RPMI8226 (cell line): Measurements from ENCODE around the gene FADS6.

Experiments used
- DNase-seq: peaks from one replicate; pipeline ENCODE4 v3.0.0-alpha.2; 2015

Gene FADS6

DNA sequence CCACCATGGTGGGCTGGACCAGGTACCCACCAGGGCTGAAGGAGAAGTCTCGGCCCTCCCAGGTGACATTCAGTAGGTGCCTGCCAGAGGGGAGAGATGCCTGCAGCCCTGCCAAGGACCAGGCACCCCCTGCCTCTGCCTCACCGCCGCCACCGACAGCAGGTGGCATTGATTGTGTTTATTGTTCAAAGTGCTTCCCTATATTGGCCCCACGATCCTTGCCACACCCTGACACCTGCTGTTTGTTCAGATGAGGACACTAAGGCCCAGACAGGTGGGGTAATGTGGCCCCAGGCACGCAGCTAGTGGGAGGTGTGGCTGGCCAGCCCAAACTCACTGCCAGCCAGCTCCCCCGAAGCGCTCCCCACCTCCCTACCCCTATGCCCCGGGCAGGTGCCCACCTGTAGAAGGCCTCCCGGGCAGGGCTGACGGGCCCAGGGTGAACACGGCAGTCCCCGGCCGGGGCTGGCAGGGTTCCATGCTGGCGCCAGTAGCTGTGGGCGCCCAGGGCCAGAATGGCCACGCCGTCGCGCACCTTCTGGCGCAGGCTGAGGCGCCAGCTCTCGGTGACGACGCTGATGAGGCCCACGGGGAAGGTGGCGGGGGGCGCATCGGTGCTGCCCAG lies 41.7 kb downstream of the FADS6 start:
- DNase-seq, result peak; percentile 45

DNA sequence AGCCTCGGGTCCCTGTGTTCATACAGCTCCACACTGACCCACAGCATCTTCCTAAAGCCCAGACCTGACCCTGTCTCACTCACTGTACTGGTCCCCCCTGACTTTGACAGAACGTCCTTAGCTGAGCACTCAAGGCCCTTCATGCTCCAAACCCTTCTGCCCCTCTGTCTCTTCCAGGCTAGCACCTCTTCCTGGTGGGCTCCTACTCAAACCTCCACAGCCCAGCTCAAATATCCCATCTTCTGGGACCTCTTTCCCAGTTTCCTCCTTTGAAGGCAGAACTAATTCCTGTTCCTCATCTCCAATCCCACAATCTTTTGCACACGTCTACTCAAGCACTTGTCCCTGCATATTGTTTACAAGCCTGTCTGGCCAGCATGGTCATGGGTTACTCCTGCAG lies 42.5 kb downstream of the FADS6 start:
- DNase-seq, result no peak

DNA sequence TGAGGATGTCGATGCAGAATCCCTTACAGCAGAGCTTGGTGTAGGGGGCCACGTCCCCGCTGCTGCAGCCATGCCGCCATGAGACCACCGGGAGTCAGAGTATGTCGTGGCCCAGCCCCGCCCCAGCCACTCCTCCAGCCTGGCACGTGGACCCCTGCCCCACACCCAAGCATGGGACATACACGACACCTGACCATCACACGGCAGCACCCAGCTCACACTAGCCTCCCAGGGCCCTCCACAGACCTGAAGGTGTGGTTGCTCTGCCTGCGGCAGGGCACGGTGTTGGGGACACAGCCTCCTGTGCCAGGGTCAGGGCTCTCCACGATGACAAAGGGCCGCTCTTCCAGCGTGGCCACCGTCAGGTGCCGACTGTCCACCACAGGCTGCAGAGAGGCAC lies 43.1 kb downstream of the FADS6 start:
- no peak for DNase-seq

DNA sequence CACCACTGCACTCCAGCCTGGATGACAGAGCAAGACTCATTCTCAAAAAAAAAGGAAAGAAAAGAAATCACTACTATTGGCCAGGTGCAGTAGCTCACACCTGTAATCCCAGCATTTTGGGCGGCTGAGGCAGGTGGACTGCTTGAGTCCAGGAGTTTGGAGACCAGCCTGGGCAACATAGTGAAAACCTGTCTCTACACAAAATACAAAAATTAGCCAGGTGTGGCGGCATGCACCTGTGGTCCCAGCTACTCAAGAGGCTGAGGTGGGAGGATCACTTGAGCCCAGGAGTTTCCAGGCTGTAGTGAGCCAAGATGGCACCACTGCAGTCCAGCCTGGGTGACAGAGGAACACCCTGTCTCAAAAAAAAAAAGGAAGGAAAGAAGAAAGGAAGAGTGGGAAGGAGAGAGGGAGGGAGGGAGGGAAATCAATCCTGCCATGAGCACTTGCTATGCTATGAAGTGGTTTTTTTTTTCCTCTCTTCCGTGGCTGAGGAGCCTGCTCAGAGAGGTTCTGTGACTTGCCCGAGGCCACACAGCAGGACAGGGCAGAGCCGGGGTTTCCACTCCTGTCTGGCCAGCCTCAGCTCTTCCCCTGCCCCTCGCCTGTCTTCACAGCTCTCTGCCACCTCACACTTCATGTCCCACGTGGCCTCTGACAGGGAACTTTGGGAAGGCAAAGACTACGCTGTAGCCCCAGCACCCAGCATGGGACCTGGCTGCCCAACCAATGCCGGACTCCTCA lies 44.6 kb downstream of the FADS6 start:
- no peak for DNase-seq

DNA sequence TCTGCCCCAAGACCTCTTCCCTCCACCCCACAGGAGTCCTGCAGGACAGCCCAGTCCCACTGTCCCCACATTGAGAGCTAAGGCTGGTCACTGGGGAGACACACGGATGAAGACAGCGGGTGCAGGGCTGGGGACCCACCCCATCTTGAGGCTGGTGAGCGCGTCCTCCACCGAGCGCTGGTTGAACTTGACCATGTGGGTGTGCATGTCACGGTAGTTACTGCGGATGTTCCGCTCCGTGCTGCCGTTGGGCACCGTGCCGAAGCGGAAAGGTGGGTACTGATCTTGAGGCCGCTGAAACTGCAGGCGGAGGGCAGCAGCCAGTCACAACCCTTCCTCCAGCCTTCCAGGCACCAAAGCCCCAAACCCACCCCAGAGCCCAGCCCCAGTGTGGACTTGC lies 46.8 kb downstream of the FADS6 start:
- DNase-seq, result no peak

DNA sequence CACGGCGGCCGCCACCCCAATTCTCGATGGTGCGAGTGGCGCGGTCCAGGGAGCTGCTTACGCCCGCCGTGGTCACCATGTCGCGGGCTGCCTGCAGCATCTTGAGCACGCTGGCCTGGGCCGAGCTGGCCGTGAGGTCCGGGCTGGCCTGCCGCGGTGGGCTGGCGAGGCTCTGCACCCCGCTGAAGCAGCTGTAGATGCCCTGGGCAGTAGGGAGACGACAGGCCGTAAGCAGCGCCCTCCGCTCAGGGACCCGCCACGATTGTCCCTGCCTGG lies 50.1 kb downstream of the FADS6 start:
- no peak for DNase-seq

DNA sequence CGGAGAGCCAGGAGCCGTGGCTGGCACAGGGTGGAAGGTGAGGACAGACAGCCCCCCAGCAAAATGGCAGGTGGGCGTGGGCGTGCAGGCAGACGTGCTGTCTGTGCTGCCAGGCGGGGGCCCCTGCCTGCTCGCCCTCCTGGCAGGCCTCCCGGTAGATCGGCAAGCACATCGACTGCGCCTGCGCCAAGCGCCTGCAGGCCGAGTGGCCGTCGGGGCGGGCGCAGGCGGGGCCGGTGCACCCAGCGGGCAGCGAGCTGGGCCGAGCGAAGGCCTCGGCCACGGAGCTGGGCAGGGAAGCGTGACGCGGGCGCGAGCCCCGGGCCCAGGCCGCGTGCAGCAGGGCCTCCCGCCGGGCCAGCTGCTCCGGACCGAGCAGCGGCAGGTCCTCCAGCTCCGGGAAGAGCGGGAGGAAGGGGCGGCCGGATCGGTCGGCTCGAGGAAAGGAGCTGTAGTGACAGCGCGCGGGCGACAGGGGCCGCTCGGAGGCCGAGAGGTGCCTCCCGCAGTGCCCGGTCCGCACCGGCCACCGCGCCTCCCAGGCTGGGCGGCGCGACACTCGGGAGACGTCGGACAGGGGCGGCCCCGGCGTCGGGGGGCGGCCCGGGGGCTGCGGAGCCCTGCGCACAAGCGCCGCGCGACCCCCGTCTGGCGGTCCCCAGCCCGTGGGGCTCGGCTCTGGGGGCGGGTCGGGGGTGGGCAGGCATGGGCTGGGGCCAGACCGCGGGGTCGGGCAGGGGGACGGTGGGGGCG lies 50.7 kb downstream of the FADS6 start:
- no peak for DNase-seq

DNA sequence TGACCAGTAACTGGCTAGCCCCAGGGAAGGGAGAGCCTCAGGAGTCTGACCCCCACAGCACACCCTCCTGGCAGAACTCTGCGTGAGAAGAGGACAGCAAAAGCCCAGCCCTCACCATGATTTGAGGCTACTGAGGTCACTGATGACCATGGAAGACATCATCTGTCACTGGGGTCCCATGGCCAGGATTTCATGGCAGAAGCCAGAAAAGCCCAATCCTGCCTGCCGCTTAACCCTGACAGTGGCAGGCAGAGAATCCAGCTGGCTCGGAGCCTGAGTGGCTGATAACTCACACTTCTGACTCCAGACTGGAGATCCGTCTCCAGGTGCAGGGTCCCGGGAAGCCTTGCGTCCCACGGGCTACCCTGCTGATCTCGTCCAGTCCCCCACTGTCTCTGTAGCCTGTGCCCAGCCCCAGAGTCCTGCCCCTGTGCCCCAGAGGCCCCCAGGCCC lies 51.3 kb downstream of the FADS6 start:
- no peak for DNase-seq

DNA sequence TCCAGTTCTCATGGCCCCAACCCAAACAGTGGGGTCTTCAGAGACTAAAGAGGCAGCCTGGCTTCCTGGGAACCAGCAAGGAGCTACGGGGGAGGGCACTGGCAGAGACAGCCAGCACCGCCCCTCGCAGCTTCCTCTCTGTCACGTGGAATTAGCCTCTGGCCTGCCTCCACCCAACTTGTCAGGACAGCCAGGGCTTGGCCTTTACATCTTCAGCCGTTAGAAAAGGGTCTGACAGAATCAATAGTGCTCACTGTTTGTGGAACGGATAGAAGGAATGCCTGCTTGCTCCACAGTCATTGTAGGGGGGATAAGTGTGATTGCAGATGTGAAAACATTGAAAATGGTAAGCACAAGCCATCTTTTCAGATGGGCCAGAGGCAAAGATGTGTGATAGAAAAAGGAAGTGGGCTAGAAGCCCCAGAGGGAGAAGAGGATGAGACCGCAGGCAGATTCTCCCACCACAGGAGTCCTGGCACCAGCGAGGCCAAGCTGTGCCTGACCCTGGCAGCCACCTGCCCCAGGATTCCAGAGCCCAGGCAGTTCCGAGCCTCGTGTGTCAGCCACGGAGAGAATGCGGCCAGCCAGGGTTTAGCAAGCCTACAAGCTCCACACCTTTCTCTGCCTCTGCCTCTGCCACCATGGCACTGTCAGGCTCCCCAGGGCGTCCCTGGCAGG lies 52.3 kb downstream of the FADS6 start:
- DNase-seq, result no peak

DNA sequence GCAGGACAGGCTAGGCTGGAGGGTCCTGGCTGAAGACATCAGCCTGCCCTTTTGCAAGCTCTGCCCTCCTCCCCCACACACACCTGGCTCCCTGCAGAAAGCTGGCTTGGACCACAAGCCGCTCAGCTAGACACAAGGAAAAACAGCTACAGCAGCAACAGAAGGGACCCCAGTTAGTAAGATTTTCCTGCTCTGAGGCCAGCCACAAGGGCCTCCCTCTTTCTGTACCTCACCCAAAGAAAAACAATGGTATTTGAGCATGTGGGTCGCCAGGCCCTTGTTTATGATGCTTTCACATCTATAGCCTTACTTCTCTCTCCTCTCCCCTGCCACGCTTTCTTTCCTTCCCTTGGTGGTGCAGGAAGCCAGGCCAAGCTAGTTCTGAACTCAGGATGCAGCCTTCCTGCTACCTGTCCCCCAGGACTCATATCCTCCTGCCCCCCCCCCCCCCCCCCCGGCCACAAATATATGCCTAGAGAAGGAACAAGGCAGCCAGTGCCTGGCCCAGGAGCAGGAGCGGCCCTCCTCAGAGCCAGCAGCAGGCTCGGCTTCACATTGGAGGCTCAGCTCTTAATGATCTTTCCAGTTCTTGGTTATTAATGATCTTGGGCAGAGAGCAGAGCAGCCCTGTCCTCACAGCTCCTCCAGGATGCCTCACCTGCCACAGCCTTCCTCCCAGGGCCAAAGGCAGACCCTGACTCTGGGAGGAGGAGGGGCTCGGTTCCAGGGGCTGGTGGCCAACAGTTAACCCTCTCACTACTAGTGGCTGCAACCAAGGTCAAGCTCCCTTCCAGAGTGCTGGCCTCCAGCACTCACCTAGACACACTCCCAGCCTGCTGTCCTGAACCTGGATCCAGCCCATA lies 53.2 kb downstream of the FADS6 start:
- no peak for DNase-seq

DNA sequence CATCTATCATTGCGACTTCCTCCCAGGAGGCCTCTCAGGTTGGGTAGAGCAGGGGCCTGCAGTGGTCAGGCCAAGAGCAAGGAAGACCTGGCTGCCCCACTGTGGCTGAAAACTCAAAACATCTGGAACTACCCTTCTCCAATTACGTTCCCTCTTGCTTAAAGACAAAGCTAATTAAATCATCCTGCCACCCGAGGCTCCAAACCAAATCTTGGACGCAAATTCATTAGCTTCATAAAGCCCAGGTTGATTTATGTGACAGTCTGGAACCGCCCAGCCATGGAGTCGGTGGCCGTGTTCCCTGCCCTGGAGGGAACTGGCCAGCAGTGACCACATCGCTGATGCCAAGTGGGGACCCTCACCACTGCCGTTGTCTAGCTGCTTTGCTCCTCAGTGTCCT lies 55.2 kb downstream of the FADS6 start:
- DNase-seq, result no peak

DNA sequence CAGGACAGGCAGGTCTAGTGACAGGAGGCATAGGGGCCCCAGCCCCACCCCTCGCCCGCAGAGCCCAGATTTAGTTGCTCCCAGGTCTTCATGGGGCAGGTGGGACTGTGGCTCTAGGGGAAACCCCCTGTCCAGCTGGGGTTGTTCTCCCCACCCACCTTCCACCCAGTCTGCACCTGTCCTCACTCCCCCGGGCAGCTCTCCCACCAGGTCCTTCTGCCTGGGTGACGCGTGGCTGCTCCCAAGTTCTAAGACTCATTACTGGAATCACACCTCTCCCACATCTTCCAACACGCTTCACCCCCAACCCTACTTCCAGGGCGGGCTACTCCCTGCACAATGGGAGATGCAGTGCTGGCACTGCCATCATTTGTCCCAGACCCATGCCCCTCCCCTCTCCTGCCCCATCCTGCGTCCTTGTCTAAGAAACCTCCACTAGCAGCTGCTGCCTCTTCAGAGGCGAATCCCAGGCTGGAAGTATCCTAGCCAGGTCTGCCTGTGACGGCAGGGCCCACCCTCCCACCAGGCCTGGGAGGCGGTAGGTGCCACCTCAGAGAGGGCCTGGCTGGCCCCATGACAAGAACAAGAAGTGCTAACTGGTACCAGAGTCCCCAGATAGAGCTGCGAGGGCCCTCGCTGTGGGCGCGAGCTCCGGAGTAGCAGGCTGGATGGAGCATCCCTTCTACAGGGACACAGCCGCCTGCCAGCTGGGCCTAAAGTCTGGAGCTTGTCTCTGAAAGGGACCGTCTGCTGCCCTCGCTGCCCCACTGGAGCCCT lies 56.6 kb downstream of the FADS6 start:
- DNase-seq, result no peak

DNA sequence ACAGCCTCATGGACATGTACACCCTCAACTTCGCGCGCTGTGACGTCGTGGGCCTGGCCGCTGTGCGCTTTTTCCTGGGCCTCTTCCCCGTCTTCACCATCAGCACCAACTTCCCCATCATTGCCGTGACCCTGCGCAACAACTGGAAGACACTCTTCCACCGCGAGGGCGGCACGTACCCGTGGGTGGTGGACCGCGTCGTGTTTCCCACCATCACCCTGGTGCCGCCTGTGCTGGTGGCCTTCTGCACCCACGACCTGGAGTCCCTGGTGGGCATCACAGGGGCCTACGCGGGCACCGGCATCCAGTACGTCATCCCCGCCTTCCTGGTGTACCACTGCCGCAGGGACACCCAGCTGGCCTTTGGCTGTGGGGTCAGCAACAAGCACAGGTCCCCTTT lies 57.2 kb downstream of the FADS6 start:
- no peak for DNase-seq

DNA sequence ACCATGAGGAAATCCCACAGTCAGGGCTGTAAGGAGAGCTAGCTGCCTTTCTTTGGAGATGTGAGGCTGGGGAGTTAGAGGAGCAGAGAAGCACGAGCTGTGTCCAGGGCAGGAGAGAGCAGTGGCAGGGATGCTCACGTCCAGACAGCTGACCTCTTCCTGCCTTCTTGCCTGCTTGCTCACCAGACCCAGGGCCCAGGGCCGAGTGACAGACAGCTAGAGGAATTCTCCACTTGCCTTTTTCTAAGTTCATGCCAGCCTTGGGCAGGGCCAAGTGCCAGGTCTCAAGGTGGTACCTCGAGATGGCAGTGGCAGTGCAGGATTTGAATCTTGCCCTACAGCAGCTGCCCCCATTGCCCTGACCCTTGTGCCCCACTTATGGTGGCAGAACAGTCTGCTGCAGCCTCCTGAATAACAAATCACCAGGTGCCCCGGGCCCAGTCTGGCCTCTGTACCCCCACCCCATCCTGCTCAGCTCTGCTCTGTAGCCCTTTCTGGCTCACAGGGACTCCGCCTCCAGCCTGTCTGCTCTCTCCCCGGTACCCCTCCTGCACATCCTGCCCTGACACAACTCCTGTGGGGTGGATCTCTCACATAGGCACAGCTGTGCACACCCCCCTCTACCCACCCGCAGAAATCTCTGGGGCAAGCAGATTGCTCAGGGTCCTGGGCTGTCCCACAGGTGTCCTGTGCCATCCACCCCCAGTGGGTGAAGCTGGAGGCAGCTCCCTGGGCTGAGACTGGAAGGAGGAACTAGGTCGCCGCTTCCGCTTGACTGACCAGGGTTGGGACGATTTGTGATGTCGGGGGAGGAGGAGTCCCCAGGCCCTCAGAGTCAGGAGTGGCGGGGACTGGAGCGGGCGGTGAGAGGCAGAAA lies 59.7 kb downstream of the FADS6 start:
- DNase-seq, result no peak

DNA sequence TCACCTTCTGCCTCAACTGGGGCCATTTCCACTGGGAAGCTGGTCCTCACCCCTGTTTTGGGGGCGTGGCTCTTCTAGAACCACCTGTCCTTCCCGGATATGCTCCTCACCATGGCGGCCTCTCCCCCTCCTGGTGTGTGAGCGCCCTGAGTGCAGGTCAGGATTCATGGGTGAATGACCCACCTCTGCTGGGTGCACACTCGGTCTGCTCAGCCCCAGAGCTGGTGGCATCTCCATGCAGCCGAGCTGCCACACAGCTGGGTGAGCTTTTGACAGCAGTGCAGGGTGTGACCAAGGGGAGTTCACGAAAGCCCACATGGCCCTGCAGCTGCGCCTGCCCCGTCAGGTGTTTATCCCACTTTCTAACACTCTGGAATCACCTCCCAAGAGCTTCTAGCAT lies 61.0 kb downstream of the FADS6 start:
- no peak for DNase-seq

DNA sequence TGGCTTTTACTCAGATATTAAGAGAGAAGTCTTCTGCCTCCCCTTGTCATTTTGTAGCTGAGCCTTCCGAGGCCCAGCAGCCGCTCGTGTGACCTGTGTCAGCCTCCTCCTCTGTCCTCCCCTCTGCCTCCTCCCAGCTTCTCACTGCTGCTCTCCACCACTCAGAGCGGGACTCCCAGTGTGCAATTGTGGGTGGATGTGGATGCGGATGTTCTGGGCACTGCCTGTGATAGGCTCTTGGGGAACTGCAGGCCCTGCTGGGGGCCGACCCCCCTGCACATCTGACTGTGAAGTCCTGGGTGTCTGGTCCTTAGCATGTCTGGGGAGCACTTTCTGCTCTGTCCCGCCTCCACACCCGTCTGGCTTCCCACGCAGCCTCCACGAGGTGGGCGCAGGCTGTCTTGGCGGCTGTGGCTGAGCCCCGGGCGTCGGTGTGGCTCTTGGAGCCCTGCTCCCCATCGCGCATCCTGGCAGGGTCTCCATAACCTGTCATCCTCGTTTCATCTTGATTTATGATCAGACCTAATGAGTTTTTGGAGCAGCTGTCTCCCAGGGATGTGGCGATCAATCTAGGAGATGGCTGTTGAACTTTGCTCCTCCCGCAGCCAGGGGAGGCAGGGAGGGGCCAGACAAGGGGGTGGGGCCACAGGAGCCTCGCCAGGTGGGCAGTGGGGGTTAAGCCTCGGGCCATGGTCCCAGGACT lies 61.8 kb downstream of the FADS6 start:
- DNase-seq, result no peak

DNA sequence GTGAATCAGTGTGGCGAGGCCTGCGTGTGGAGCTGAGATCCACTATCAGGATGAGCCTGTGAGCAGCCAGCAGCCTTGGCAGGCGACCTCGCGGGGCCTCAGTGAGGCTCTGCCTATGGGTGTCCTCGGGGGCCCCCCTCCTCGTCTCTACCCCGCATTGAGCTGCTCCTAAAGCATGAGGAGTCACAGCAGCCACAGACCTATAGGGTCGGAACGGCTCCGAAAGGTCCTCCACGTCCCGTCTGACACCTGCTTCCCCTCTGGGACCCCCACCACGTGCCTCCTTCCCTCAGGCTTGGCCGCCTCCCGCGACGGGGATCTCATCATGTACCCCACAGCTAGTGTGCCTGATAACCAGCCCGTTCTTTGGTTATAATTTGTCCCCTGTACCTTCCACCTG lies 62.6 kb downstream of the FADS6 start:
- DNase-seq, result no peak

DNA sequence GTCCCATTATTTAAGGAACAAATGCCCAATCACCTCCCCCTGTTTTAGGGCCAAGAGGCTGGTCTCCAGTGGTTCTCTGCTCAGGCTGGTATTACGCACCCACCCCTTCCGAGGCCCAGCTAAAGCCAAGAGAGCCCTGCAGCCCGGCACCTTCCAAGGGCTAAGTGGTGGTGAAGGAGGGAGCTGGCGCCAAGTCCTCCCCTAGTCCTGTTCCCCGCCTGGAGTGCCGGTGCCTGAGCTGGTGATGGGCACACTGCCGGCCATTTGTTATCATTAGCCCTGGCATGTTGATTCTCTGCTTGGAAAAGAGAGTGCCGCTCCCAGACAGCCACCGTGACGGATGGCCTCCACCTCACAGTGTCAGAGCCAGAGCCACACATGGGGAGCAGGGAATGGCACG lies 65.6 kb downstream of the FADS6 start:
- DNase-seq, result no peak
